GM12873 (cell line): Measurements from ENCODE around the gene INTS3.
A peak's percentile ranks its signal among the peaks of the same experiment; 100 is the strongest.

Experiments
- TF ChIP-seq, protein P1 (sequence below): IDR thresholded peaks from 2 replicates; pipeline ENCODE4 v1.5.1; 2012; ENCODE audit warnings: low read depth, mild to moderate bottlenecking, moderate library complexity, low read length, control low read depth; ENCODE audit not compliant: insufficient read depth; ENCODE audit errors: missing control alignments

INTS3 gene, protein sequence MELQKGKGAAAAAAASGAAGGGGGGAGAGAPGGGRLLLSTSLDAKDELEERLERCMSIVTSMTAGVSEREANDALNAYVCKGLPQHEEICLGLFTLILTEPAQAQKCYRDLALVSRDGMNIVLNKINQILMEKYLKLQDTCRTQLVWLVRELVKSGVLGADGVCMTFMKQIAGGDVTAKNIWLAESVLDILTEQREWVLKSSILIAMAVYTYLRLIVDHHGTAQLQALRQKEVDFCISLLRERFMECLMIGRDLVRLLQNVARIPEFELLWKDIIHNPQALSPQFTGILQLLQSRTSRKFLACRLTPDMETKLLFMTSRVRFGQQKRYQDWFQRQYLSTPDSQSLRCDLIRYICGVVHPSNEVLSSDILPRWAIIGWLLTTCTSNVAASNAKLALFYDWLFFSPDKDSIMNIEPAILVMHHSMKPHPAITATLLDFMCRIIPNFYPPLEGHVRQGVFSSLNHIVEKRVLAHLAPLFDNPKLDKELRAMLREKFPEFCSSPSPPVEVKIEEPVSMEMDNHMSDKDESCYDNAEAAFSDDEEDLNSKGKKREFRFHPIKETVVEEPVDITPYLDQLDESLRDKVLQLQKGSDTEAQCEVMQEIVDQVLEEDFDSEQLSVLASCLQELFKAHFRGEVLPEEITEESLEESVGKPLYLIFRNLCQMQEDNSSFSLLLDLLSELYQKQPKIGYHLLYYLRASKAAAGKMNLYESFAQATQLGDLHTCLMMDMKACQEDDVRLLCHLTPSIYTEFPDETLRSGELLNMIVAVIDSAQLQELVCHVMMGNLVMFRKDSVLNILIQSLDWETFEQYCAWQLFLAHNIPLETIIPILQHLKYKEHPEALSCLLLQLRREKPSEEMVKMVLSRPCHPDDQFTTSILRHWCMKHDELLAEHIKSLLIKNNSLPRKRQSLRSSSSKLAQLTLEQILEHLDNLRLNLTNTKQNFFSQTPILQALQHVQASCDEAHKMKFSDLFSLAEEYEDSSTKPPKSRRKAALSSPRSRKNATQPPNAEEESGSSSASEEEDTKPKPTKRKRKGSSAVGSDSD

DNA sequence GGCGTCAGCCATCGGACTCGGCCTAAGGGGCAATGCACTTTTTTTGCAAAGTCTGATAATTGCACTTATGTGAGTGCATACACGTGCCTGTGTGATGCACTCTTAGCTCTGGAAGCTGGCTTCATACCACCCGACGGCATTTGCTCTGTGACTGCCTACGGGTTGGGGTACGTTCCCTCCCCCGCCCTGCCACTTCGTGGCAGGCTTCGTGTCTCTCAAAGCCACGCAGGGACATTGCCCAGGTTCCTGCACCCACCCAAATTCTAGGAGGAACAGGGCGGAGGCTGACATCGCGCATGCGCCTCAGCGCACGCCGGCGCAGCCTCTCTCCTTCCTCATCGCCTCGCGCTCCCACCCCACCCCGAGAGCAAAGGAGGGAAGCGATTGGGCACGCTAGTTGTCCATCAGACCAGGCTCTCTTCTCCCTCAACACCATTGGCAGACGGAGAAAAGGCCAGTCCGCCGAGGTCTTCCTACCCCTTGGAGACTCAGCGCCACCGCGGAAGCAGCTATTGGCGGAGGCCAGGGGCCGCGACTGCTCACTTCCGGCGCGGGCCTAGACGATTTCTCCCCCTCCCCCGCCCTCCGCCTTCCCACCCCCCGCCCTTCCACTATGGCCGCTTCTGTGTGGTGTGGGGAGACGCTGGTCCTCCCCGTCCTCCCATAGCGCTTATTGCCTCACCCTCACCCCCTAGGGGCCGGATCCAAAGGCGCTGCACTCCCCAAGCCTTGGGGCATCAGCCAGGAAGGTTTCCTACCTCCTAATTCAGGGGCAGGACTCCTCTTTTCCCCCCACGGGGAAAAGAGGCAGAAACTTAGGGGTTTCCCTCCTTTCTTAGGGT is at the start of gene INTS3:
Gene INTS3 (plus strand): TSS at position 588 of the 842 bp plus-strand sequence. CDS start 585 bp downstream, outside the sequence.
- TF ChIP-seq, protein P1, sequence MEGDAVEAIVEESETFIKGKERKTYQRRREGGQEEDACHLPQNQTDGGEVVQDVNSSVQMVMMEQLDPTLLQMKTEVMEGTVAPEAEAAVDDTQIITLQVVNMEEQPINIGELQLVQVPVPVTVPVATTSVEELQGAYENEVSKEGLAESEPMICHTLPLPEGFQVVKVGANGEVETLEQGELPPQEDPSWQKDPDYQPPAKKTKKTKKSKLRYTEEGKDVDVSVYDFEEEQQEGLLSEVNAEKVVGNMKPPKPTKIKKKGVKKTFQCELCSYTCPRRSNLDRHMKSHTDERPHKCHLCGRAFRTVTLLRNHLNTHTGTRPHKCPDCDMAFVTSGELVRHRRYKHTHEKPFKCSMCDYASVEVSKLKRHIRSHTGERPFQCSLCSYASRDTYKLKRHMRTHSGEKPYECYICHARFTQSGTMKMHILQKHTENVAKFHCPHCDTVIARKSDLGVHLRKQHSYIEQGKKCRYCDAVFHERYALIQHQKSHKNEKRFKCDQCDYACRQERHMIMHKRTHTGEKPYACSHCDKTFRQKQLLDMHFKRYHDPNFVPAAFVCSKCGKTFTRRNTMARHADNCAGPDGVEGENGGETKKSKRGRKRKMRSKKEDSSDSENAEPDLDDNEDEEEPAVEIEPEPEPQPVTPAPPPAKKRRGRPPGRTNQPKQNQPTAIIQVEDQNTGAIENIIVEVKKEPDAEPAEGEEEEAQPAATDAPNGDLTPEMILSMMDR = no peak

DNA sequence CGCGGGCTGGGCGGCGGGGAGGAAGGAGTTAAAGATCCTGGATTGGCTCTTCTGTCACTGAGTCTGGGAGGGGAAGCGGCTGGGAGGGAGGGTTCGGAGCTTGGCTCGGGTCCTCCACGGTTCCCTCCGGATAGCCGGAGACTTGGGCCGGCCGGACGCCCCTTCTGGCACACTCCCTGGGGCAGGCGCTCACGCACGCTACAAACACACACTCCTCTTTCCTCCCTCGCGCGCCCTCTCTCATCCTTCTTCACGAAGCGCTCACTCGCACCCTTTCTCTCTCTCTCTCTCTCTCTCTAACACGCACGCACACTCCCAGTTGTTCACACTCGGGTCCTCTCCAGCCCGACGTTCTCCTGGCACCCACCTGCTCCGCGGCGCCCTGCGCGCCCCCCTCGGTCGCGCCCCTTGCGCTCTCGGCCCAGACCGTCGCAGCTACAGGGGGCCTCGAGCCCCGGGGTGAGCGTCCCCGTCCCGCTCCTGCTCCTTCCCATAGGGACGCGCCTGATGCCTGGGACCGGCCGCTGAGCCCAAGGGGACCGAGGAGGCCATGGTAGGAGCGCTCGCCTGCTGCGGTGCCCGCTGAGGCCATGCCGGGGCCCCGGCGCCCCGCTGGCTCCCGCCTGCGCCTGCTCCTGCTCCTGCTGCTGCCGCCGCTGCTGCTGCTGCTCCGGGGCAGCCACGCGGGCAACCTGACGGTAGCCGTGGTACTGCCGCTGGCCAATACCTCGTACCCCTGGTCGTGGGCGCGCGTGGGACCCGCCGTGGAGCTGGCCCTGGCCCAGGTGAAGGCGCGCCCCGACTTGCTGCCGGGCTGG is 49.1 kb upstream of the INTS3 start, which contains the start of gene NPR1:
Gene NPR1 (plus strand): TSS at position 170 of the 818 bp plus-strand sequence. CDS start 421 bp downstream, at position 591.
- TF ChIP-seq, protein P1 = peak; percentile 0

DNA sequence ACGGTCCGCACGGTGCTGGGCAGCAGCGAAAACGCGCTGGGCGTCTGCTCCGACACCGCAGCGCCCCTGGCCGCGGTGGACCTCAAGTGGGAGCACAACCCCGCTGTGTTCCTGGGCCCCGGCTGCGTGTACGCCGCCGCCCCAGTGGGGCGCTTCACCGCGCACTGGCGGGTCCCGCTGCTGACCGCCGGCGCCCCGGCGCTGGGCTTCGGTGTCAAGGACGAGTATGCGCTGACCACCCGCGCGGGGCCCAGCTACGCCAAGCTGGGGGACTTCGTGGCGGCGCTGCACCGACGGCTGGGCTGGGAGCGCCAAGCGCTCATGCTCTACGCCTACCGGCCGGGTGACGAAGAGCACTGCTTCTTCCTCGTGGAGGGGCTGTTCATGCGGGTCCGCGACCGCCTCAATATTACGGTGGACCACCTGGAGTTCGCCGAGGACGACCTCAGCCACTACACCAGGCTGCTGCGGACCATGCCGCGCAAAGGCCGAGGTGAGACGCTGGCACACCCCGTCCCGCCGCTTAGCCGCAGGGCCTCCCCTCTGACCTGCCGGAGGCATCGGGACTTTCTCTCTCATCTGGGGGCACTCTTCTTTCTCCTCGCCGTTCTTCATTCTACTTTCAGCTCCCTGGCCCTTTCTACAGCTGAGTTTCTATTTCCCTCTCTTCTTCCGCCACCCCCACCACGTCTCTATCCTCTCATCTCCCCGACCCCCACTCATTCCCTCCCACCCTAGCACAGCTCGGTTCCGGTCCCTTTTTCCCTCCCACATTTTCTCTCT is 48.3 kb upstream of the INTS3 start:
- TF ChIP-seq, protein P1 = peak; percentile 46

DNA sequence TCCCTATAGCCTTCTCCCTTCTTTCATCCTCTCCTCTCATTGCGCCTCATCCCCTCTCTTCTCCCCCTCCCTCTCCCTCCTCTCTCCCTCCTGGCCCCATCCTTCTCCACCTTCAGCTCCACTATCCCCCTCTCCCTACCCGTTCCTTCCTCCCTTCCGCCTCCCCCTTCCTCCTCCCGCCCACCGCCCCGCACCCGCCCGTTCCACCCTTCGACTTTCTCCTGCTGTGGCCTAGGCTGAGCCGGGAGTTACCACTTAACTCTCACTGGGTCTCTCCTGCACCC is 47.8 kb upstream of the INTS3 start:
- TF ChIP-seq, protein P1 = no peak

DNA sequence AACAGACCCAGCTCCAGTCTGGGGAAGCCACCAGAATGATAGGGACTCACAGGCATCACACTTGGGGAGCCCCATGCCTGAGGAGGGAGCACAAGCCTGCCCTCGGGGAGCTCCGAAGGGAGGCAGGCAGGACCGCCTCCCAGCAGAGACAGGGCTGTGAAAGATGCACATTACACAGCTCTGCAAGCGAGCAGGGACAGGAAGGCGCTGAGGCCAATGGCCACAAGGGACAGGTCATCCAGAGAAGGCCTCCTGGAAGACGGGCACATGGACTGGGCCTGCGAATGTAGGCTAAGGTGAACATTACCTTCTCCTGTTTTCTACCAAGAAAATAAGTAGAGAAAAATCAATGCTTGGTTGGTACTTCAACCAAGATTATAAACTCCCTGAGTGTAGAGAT is 45.1 kb upstream of the INTS3 start:
- TF ChIP-seq, protein P1 = no peak

DNA sequence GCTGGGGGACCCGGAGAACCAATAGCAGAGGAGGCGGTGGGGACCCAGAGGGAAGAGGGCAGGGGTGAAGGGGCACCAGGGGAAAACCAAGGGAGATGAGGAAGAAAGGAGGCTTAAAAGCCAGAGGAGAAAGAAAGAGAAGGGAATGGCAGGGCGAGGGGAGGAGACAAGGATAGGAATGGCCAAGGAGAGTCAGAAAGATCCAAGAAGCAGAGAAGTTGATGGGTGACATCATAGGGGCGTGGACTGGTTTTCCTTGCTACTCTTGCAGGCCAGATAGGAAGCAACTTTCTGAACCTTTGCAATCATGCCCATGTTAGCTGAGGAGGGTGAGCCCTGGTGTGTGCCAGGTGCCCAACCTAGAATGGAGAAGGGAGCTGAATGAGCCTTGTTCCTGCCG is 44.0 kb upstream of the INTS3 start:
- TF ChIP-seq, protein P1 = no peak
